ENCODE measurements around the gene TSR2.

The TSR2 gene

DNA sequence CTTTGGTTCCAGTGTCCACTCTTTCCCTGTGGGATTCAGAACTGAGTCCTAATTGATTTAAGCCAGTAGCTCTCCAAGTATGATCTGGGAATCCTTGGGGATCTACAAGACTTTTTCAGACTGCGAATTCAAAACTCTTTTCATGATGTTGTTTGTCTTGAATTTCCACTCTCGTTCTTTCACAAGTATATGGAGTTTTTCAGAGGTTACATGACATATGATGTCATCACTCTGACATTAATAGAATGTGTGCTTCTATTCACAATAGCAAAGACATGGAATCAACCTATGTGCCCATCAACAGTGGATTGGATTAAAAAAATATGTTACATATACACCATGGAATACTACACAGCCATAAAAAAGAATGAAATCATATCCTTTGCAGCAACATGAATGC, 23.2 kb upstream of the TSR2 start:
- no peak for DNase-seq (ENCODE audit: low read depth)
- TF ChIP-seq CTCF (conservative IDR thresholded peaks at IDR 0.05; ENCODE audit: low read length): no peak
- H3K4me3 ChIP-seq (ENCODE audit: low read length): no peak overlapping the region

GRCh38 chrX:54419559-54420302, 20.5 kb upstream of the TSR2 start:
- TF ChIP-seq CTCF (conservative IDR thresholded peaks at IDR 0.05; ENCODE audit: low read length): no peak
- DNase-seq (ENCODE audit: low read depth): no peak
- no peak overlapping the region for H3K4me3 ChIP-seq (ENCODE audit: low read length)

DNA sequence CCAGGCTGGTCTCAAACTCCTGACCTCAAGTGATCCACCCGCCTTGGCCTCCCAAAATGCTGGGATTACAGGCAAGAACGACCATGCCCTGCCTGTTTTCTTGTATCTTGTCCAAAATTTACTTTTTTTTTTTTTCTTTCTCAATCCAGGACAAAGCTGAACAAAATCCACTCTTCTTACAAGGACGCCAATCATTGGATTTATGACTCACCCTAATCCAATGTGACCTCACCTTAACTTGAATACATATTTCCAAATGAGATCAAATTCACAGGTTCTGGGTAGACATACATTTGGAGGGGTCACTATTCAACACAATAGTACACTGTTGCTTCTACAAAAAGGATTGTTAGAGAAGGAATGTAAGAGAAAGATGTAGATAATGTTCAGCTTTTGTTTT, 18.0 kb upstream of the TSR2 start:
- TF ChIP-seq CTCF (conservative IDR thresholded peaks at IDR 0.05; ENCODE audit: low read length): no peak
- no peak overlapping the region for H3K4me3 ChIP-seq (ENCODE audit: low read length)
- no peak for DNase-seq (ENCODE audit: low read depth)

DNA sequence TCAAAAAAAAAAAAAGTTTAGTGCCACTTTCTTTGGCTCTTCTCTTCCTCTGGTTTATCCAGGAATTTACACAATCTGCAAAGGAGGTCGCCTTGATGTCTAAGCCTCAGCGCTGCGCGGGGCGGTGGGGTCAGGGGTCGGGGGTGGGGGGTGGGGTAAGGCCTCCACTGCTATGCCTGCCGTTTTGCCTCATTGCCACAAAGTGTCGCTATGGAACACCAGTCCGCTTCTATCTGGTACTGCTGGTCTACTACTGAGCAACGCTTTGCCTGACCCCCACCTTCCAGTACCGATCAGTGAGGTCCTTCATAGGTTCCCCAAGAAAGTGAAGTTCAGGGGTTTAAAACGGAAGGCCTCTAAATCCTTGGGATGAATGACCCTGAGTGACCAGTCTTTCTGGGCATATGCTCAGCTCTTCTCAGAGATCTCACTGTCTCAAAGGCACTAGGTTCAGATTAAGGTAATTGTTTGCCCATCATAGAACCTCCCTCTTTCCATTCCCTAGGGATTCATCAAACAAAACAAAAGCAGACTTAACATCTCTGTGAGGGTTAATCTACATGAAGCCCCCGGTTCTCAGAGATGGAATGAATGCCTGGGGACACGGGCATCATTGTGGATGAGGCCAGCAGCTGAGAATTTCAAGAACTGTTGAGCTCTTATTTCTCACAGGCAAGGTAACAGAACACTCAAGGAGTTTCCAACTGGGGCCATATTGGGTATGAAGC, 16.9 kb upstream of the TSR2 start:
- no peak overlapping the region for H3K4me3 ChIP-seq (ENCODE audit: low read length)
- no peak; the same call in 1 of the 2 replicates for TF ChIP-seq CTCF (conservative IDR thresholded peaks at IDR 0.05; ENCODE audit: low read length)
- DNase-seq (ENCODE audit: low read depth): no peak

DNA sequence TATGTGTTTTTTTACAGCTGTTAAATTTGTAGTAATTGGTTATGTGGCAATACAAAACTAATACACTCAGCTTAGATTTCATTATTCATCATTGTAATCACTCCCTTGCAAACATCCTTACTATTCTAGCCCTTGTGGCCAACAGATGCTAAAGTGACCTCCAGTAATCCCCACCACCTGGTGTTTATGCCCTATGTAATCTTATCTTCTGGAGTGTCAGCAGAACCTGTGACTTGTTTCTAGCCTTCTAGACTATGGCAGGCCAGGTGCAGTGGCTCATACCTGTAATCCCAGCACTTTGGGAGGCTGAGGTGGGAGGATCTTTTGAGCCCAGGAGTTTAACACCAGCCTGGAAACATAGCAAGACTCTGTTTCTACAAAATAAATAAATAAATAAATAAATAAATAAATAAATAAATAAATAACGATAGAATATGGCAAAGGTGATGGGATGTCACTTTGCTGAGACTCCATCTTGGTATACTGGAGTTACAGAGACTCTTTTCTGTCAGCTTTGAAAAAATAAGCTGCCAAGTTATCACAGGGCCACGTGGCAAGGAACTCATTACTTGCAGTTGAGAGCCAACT, 12.3 kb upstream of the TSR2 start:
- no peak for TF ChIP-seq CTCF (conservative IDR thresholded peaks at IDR 0.05; ENCODE audit: low read length)
- DNase-seq (ENCODE audit: low read depth): no peak
- H3K4me3 ChIP-seq (ENCODE audit: low read length): no peak overlapping the region

GRCh38 chrX:54430519-54430918, 9.7 kb upstream of the TSR2 start:
- no peak overlapping the region for H3K4me3 ChIP-seq (ENCODE audit: low read length)
- no peak for DNase-seq (ENCODE audit: low read depth)
- no peak for TF ChIP-seq CTCF (conservative IDR thresholded peaks at IDR 0.05; ENCODE audit: low read length)
